Testis (tissue), 2 donors: ENCODE measurements around the gene PNKP.

Experiments
- CTCF ChIP-seq, 3 experiments: fragments of 450-650 bp in 2 of 3; fragments of 200-600 bp in 1 of 3; sonication (generic) in 1 of 3; IDR thresholded peaks; one replicate each; pipeline ENCODE4 v1.5.1; 2016 to 2019; ENCODE audit warnings: antibody characterized with exemption in 3 of 3, mild to moderate bottlenecking in 2 of 3, moderate library complexity in 1 of 3
- POLR2A ChIP-seq: fragments of 450-650 bp; IDR thresholded peaks from one replicate; pipeline ENCODE4 v1.6.1; 2017; ENCODE audit warnings: antibody characterized with exemption, mild to moderate bottlenecking, moderate library complexity

- TF ChIP-seq CTCF (IDR thresholded peaks at IDR 0.05) (no peak), POLR2A (no peak)
These were observed 15.7 kb downstream of the PNKP start for GRCh38 chr19:49851456-49852259.
